Right lung (tissue), 5 donors: ENCODE data around the gene AGTPBP1. TPM values are rescaled to one million over a fixed set of nuclear protein-coding genes. Genes with fewer than 3 reads are reported as not detected.

Source experiments
- DNase-seq, 2 donors: peaks; one replicate each; pipeline ENCODE4 v3.0.0-alpha.2; 2013
- polyA plus RNA-seq, 5 donors: library from polyadenylated mRNA; unstranded; fragments of 120-200 nt; gene quantifications; one replicate each; pipeline versions ENCODE4 v1.2.1 to v1.2.3, GENCODE V29; 2013; ENCODE audit warnings: inconsistent platforms in 1 of 5, low replicate concordance in 1 of 5; ENCODE audit not compliant: insufficient read length in 5 of 5, insufficient read depth in 1 of 5

The AGTPBP1 gene
- polyA plus RNA-seq, 5 donors = 17.1 to 34.1 (median 27.9) TPM

DNA sequence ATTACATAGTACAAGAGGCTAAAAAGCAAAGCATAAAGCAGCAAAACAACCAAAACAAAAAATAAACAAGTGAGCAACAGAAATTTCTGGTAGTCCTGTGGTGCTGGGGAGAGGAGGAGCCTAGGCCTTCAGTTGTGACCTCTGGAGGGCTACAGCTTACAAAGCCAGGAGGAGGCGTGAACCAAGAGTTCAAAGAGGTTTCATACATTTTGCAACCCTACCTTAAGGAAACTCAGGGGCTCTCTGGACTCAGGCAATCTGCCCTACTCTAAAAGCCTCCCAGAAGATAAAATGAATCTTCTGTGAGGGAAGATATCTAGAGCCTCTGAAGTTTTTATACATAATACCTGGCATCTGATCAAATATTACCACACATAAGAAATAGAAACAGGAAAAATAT is 187.4 kb downstream of the AGTPBP1 start:
- DNase-seq = no peak

DNA sequence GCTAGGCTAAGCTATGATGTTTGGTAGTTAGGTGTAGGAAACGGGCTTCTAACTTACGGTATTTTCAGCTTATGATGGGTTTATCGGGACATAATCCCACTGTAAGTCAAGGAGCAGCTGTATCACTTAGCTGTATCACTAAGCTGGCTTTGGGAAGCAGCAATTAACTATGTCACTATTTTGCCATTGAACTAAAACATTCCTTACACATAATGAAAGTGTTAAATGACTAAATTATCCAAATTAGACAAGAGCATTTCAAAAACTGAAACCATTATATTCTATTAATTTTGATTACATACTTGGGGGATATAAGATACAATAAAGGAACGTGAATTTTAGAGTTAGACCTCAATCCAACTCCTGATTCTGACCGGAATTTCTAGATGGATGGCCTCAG is 188.3 kb downstream of the AGTPBP1 start:
- DNase-seq = no peak

DNA sequence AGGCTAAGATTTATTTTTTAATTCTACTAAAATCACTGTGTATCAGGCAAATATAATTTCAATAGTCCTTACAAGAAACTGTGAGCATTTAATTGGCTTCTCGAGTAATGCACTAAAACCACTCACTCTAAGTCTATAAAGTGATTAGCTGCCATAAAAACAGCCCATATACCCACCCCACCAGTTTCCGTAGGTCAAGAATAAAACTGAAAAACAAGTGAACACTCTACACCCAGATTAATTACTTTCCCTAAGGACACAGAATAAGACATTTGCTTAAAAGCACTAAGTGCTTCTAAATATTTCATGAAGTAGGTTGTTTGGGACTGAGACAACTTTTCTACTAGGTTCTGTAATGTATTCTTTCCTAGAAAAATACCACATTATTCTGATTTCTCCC is 194.2 kb downstream of the AGTPBP1 start:
- no peak for DNase-seq

DNA sequence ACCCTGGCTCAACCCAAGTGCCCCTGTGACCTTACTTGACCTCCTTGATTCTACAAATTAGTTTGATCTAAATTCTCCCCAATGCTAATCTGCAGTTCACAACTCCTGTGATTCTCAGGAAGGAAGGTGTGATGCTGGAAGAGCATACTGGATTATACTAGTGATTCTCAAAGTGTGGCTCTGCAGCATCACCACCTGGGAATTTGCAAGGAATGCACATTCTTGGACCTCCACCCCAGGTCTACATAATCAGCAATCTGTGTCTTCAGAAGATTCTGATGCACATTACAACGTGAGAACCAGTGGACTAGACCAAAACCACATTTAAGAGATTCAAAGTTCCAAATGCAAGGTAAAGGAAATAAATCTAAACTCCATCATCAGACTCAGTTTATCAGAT is 198.6 kb downstream of the AGTPBP1 start:
- DNase-seq = no peak

- no peak for DNase-seq
Measured at GRCh38 chr9:85541876-85542275, 199.9 kb downstream of the AGTPBP1 start.

- no peak for DNase-seq
Measured at GRCh38 chr9:85536514-85536913, 205.2 kb downstream of the AGTPBP1 start.

DNA sequence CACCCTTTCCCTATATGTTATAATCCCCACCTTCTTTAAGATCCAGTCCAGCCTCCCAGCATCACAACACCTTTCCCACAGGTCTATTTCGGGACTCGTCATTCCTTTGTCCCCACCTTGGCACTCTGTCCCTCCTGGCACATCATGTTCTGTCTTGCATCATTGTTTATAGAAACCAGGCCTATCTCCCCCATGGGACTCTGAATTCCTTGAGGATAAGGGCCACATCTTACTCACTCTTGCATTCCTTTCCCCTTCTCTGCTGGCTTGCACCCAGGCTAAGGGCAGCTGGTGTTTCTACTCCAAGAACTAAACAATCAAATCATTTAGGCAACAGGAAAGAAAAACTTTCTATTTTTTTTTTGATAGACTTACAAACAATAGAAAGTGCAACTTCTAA is 205.7 kb downstream of the AGTPBP1 start:
- no peak for DNase-seq

GRCh38 chr9:85534340-85534739 is 207.4 kb downstream of the AGTPBP1 start:
- DNase-seq = no peak

DNA sequence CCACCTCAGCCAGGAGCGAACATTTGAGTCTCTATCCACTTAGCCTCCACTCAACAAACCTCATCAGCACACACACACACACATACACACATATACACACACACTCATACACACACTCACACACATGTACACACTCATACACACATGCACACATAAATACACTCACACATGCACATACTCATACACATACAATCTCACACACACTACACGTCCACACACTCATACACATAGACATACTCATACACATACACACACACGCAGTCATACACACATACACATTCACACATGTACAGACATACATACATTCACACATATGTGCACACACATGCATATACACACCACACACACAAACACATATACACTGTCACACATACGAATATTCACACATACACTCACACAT is 208.2 kb downstream of the AGTPBP1 start:
- DNase-seq = no peak

GRCh38 chr9:85530721-85531120 is 211.0 kb downstream of the AGTPBP1 start:
- DNase-seq = no peak

DNA sequence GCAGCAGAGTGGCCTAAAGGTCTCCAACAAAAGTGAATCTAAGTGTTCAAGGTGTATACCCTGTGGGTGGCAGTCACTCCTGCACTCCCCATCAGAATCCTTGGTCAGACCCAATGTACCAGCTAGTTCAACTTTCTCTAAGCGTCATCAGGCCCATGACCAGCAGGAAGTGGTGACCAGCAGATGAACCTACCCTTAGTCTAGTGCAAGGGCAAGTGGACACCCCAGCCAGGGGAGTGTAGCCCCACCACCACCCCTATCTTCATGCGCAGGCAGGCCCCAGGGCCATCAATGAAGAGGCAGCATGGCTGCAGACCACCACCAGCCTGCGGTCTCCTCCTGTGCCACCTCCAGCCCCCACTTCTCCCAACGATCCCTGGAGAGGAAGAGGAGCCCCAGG is 213.1 kb downstream of the AGTPBP1 start:
- DNase-seq = no peak

DNA sequence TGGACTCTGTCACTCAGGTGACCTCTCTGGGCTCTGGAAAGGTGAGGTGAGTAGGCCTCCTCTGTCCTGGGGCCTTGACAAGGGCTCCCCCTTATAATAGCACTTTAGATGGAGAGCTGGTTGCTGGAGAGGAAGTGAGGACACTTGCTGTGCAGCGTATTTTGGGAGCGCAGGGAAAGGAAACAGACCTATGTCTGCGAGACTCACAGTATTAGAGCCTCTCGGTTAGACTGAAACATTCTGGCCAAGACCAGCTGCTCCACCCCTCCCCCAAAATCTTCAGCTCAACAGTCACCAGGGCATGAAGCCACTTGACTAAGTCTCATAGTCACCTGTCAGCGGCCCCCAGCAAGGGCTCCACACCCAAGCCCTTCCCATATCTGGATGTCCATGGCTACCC is 213.6 kb downstream of the AGTPBP1 start:
- no peak for DNase-seq

- peak in 1 of 2 donors; percentile 14 for DNase-seq
Measured at GRCh38 chr9:85527331-85528020, 214.3 kb downstream of the AGTPBP1 start.

DNA sequence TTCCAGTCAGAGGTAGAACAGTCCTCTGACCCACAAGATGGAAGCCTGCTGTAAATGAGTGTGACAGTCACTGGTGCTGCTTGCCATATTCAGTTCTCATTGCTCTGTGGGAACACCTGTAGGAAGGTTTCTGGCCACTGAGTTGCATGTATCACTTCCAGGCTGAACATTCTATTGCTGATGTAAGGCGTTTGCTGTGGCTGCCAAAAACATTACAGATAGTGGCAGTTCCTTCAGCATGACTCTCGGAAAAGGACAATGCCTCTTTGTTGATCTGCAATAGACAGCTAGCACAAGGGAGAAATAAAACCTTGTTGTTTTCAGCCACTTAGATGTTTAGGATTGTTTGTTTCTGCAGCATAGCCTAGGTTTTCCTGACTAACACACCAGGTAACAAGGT is 217.2 kb downstream of the AGTPBP1 start:
- DNase-seq = no peak

GRCh38 chr9:85523202-85523601 is 218.6 kb downstream of the AGTPBP1 start:
- DNase-seq = no peak

GRCh38 chr9:85522459-85523092 is 219.2 kb downstream of the AGTPBP1 start:
- peak; percentile 45 for DNase-seq

GRCh38 chr9:85521371-85522197 is 220.2 kb downstream of the AGTPBP1 start:
- no peak for DNase-seq

DNA sequence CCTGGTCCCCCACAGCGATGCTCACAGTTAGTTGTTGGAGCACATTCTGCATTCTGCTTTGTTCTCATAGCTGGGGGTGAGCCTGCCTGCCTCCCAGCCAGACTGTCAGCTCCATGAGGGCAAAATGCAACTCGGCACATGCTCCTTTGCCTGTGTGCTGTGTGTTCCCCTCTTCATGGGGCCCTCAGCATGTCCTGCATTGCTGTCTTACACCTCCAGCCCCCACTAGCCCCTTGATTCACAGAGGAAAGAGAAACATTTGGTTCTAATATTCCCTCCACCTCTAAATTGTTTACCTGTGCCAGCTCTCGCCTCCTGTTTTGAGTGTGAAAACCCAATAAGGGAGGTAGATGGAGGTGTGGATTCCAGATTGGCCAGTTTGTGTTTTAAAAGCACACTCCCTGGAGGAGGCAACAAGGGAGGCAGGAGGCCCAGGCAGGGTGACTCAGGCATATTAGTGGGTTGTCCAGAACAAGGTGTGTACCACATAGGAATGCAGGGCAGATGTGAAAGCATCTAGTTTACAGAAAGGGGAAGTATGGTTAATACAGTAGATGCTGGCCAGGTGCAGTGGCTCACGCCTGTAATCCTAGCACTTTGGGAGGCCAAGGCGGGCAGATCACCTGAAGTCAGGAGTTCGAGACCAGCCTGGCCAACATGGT is 224.6 kb downstream of the AGTPBP1 start:
- DNase-seq = no peak

DNA sequence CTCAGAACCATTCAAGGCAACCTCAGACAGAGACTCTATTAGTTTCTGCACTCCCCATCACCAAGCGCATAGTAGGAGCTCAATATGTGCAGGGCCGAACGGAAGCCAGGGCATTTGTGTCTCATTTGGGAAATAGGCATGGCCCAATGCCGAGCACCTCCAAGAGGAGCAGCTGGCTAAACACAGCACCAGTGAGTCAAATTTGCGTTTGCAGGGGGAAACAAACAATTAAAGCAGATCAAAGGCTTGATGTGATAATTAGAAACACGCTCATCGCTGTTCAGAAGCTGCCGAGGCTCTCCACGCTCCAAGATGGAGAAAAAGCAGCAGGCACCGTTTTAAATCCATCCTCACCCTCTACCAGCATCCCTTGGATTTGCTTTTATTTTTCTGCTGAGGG is 225.3 kb downstream of the AGTPBP1 start:
- no peak for DNase-seq

- no peak for DNase-seq
Measured at GRCh38 chr9:85515021-85515420, 226.7 kb downstream of the AGTPBP1 start.

DNA sequence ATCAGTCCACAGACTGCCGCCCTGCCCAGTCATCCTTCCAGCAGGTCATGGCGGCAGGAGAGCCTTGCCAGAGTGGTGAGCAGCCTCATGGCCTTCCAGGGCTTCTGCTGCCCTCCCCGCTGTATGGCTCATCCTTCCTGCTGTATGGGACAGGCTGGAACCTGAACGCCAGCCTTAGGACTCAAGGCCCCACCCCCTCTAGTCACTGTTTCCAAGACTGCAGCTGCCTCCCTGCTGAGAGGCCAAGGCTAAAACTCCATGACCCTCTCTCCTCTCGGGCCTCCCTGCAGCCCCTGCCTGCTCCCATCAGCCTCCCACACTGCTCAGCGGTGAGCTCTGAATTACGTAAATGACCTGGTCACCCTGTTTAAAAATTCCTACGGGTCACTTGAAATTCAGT is 227.5 kb downstream of the AGTPBP1 start:
- no peak for DNase-seq

GRCh38 chr9:85511746-85512145 is 230.0 kb downstream of the AGTPBP1 start:
- no peak for DNase-seq
